ENCODE data around the gene CRTC1.
"Not testable (repeated sequence)": the region's sequence is repeated elsewhere in the genome, so short reads cannot be mapped to it uniquely, and the experiment has no call there.

Gene CRTC1

GRCh38 chr19:18704054-18704453, 20.6 kb downstream of the CRTC1 start:
- no peak for DNase-seq

GRCh38 chr19:18704971-18705370, 21.5 kb downstream of the CRTC1 start:
- DNase-seq, result no peak

- DNase-seq, result no peak
These were observed 25.2 kb downstream of the CRTC1 start for GRCh38 chr19:18708452-18709231.

- DNase-seq, result no peak
These were observed 26.1 kb downstream of the CRTC1 start for GRCh38 chr19:18709546-18709945.

GRCh38 chr19:18710186-18710585, 26.7 kb downstream of the CRTC1 start:
- DNase-seq, result no peak

GRCh38 chr19:18710996-18711751, 27.7 kb downstream of the CRTC1 start:
- no peak for DNase-seq

- DNase-seq, result no peak
These were observed 28.4 kb downstream of the CRTC1 start for GRCh38 chr19:18711893-18712292.

GRCh38 chr19:18712981-18713380, 29.5 kb downstream of the CRTC1 start:
- DNase-seq, result no peak

GRCh38 chr19:18713550-18714117, 30.2 kb downstream of the CRTC1 start:
- DNase-seq, result no peak

- no peak for DNase-seq
These were observed 31.9 kb downstream of the CRTC1 start for GRCh38 chr19:18715416-18715815.

- no peak for DNase-seq
These were observed 33.4 kb downstream of the CRTC1 start for GRCh38 chr19:18716857-18717256.

- DNase-seq, result no peak
These were observed 34.1 kb downstream of the CRTC1 start for GRCh38 chr19:18717601-18718000.

- DNase-seq, result no peak
These were observed 34.6 kb downstream of the CRTC1 start for GRCh38 chr19:18718015-18718526.

GRCh38 chr19:18718846-18719458, 35.5 kb downstream of the CRTC1 start:
- DNase-seq, result no peak

- no peak for DNase-seq
These were observed 36.1 kb downstream of the CRTC1 start for GRCh38 chr19:18719541-18719940.

- DNase-seq, result no peak
These were observed 40.4 kb downstream of the CRTC1 start for GRCh38 chr19:18723871-18724377.

- DNase-seq, result no peak
These were observed 42.6 kb downstream of the CRTC1 start for GRCh38 chr19:18725841-18726770.

- DNase-seq, result no peak
These were observed 43.4 kb downstream of the CRTC1 start for GRCh38 chr19:18726846-18727245.

- not testable (repeated sequence) for DNase-seq
These were observed 44.1 kb downstream of the CRTC1 start for GRCh38 chr19:18727602-18728001.

- DNase-seq, result no peak
These were observed 46.6 kb downstream of the CRTC1 start for GRCh38 chr19:18729933-18730530.

GRCh38 chr19:18730885-18731513, 47.5 kb downstream of the CRTC1 start:
- no peak for DNase-seq

Data from activated CD4-positive, CD25-positive, alpha-beta regulatory T cell (primary cell).